Muscle layer of duodenum (tissue), 2 donors: ENCODE measurements around the gene GABARAP.

ENCODE experiments used
- H3K27ac ChIP-seq: one replicate; pipeline ENCODE4 v1.7.0; 2013; ENCODE audit warnings: mild to moderate bottlenecking, low read length
- H3K27me3 ChIP-seq: one replicate; pipeline ENCODE4 v1.7.0; 2013; ENCODE audit warnings: low read depth, mild to moderate bottlenecking, control low read depth, low read length
- H3K36me3 ChIP-seq, 2 donors: one replicate each; pipeline ENCODE4 v1.7.0; 2013; ENCODE audit warnings: low read length in 2 of 2, control low read depth in 1 of 2, mild to moderate bottlenecking in 1 of 2; ENCODE audit not compliant: insufficient read depth in 2 of 2, control insufficient read depth in 1 of 2
- H3K4me1 ChIP-seq, 2 donors: one replicate each; pipeline ENCODE4 v1.7.0; 2013; ENCODE audit warnings: low read length in 2 of 2, mild to moderate bottlenecking in 2 of 2, control low read depth in 1 of 2, moderate library complexity in 1 of 2; ENCODE audit not compliant: insufficient read depth in 2 of 2, control insufficient read depth in 1 of 2
- H3K4me3 ChIP-seq, 2 donors: one replicate each; pipeline ENCODE4 v1.7.0; 2013; ENCODE audit warnings: low read length in 2 of 2, low read depth in 1 of 2, mild to moderate bottlenecking in 1 of 2
- H3K9me3 ChIP-seq, 2 donors: one replicate each; pipeline ENCODE4 v1.7.0; 2013; ENCODE audit warnings: low read length in 2 of 2, control low read depth in 1 of 2, mild to moderate bottlenecking in 1 of 2; ENCODE audit not compliant: control insufficient read depth in 1 of 2
- donor health status: healthy.

GABARAP gene

DNA sequence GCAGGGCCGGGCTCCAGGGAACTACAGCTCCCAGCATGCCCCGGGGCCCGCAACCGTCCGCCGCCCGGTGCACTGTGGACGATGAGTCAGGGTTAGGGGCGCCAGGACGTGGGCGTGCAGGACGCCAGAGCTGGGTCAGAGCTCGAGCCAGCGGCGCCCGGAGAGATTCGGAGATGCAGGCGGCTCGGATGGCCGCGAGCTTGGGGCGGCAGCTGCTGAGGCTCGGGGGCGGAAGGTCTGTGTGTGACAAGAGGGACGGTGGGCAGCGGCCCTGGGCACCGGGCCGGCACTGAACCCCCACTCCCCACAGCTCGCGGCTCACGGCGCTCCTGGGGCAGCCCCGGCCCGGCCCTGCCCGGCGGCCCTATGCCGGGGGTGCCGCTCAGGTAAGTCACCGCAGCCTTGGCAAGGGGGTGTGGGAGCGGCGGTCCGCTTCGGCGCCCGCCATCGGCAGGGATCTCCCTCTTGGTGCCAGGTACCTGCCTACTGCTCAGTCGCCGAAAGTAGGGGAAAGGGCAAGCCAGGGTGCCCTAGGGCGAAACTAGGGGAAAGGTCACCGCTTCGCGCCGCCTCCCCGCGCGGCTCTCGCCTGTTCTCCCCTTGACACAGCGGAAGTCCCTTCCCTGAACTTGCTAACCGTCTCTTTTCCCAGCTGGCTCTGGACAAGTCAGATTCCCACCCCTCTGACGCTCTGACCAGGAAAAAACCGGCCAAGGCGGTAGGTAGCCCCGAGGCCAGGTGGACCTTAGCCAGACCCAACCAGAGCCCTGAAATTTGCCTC lies 22.2 kb downstream of the GABARAP start, which contains the start of the genes ACADVL and DLG4:
Gene ACADVL, plus strand, starts transcription at position 127 of the 781 bp plus-strand sequence. Its CDS starts 47 bp downstream, at position 174.
Gene DLG4, minus strand, starts transcription at position 25 of the 781 bp plus-strand sequence.
- peaks cover 16 to 25% of the 10 kb centered on the region in 2 donors for H3K36me3 ChIP-seq
- H3K27me3 ChIP-seq: no peaks in the 10 kb centered on the region
- H3K9me3 ChIP-seq: no peaks in the 10 kb centered on the region
- peak within 1 kb of the TSS; percentile 88 to 90 for H3K4me3 ChIP-seq
- H3K27ac ChIP-seq: peak within 1 kb of the TSS; percentile 97
- H3K4me1 ChIP-seq: peaks cover 24 to 58% of the 10 kb centered on the region in 2 donors

DNA sequence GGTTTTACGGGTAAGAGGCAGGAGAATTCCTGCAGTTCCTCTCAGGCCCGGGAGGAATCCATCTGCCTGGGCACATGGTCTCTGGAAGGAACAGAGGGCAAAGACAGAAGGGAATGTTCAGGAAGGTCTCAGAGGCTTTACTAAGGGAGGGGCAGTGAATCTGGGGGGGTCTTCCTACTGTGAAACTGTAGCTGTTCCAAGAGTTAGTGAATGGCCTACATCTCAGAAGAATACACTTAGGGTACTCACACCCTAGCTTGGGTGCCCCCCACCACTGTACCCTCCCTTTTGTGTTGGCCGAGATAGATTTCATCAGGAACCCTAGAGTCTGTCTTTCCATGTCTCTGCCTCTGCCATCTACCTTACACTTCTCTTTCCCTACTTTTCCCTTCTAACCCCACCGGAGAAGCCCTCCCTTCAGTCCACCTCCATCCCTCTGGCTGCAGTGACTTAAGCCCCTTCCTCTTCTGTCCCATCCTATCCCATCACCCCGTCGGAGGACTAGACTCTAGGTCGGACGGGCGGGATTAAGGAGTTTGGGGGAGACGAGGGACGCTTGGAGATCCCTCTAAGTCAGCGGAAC lies 22.9 kb downstream of the GABARAP start:
- Histone ChIP-seq H3K4me1 (peaks cover 25 to 59% of the 10 kb centered on the region in 2 donors), H3K27ac (peak overlapping the region; percentile 76), H3K27me3 (no peaks in the 10 kb centered on the region), H3K9me3 (no peaks in the 10 kb centered on the region), H3K4me3 (peak overlapping the region; percentile 88 to 90), H3K36me3 (peaks cover 12 to 20% of the 10 kb centered on the region in 2 donors)

DNA sequence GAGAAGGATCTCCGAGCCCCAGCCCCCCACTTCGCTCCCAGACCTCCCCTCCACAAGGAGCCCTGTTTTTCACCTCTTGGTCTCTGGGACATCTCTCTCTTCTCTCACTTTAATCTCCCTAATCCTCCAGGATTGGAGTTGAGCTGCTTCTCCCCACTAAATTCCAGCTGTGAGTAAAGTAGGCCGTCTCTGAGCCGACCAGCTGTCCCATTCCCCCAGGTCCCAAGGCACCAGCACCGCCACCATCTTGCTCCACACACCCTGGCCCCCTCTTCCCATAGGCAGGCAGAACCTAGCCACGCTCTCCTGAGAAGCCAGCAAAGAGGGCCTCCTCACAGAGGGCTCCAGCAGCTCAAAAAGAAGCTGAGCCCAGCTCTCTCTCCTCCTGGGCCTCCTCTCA lies 23.5 kb downstream of the GABARAP start:
- Histone ChIP-seq H3K36me3 (peaks cover 7 to 15% of the 10 kb centered on the region in 2 donors), H3K9me3 (no peaks in the 10 kb centered on the region), H3K27me3 (no peaks in the 10 kb centered on the region), H3K4me1 (peaks cover 28 to 59% of the 10 kb centered on the region in 2 donors), H3K27ac (peak overlapping the region; percentile 76), H3K4me3 (no peak overlapping the region)

DNA sequence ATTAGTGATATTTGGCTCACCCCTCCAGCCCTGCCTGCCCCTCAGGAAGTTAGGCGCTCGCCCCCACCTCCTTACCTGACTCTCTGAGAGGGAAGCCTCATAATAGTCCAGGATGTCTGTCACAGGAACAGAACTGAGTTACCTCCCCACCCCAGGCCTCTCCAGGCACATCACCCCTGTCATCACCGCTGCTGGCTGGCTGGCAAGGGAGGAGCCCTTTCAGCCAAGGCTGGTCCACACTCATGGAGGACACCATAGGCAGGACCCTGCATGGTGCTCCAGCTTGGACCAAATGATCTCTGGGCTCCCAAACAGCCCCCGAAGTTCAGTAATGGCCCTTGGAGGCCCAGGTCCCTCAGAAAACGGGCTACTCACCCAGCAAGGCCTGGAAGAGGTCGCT lies 24.1 kb downstream of the GABARAP start:
- Histone ChIP-seq H3K27me3 (no peaks in the 10 kb centered on the region), H3K4me1 (peaks cover 29 to 59% of the 10 kb centered on the region in 2 donors), H3K4me3 (peak overlapping the region in 1 of 2 donors; percentile 53), H3K36me3 (peaks cover 1 to 9% of the 10 kb centered on the region in 2 donors), H3K9me3 (no peaks in the 10 kb centered on the region), H3K27ac (peak overlapping the region; percentile 60)

DNA sequence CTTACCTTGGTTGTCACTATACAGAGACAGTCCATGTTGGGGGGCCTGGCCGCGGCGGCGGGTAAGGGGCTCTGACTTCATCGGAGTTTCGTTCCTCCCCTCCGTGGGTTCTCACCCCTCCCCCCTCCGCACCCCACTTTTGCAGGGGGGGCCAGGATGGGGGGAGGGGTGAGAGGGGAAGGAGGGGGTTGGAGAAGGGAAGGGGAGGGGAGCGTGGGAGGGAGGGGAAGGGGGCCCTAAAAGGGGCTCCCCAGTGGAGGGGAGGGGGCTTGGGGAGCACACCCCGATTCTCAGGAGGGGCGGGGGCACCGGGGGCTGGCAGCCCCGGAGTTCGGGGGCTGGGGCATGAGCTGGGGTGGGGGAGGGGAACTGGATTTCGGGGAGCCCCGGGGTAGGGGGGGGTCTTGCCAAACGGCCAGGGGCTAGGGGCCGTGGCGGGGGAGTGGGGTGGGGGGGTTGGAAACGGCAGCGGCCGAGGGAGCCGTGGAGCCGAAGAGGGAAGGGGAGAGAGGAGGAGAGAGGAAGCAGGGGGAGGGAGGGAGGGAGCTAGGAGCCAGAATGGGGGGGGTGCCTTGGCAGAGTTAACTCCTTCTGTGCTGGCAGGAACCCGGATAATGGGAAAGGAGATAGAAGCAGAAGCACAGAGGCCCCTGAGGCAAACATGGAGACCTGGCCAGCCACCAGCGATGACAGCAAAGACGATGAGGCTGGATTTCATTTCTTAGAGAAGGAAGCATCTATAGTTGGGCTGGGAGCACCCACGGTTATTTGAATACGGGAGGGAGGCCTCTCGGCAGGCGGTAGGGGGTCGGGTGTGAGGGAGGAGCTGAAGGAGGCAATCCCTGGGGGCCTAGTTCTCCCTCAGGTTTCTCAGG lies 24.9 kb downstream of the GABARAP start:
- Histone ChIP-seq H3K4me3 (peak overlapping the region; percentile 63 to 70), H3K9me3 (no peaks in the 10 kb centered on the region), H3K27me3 (no peaks in the 10 kb centered on the region), H3K4me1 (peaks cover 29 to 59% of the 10 kb centered on the region in 2 donors), H3K27ac (peak overlapping the region; percentile 60), H3K36me3 (peaks cover 0 to under 1% of the 10 kb centered on the region in 2 donors)

DNA sequence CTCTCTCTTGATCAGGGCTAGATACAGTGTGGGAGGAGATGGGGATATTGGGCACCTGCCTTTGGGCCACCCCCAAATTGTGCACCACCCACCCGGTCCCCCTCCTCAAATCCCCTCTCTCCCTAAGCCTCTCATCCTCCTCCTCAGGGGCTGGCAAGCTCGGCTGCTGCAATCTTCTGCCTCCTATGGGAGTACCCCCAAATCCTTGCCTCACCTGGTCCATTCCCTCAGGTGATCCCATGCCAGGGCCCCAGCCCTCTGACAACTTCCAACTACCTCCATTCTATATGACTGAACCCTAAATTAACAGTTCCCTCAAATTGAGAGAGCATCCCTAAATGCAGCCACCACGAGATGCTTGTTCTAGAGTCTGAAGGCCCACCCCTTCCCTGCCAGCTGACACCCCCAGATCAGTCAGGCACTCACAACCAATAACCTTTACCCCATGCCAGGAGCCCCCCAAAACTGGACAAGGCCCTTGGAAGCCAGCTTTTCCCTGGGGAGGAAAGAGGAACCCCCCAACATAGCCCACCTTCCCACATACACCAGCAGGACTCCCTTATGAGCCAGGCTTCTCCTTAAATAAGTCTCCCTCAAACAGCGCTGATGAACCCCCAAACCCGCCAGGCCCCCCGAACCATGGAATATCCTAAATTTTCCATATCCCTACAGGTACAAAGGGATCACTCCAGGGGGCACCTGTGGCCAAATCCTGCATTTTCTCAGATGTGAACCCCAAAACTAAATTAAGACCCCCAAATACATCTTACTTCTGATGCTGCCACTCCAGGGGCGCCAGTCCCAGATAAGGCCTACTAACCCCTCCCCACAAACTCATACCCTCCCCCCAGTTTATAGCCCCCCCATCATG lies 25.8 kb downstream of the GABARAP start:
- peak overlapping the region; percentile 61 to 70 for H3K4me3 ChIP-seq
- no peaks in the 10 kb centered on the region for H3K9me3 ChIP-seq
- peaks cover 28 to 55% of the 10 kb centered on the region in 2 donors for H3K4me1 ChIP-seq
- no peaks in the 10 kb centered on the region for H3K27me3 ChIP-seq
- peak overlapping the region; percentile 56 for H3K27ac ChIP-seq
- H3K36me3 ChIP-seq: no peaks in the 10 kb centered on the region

DNA sequence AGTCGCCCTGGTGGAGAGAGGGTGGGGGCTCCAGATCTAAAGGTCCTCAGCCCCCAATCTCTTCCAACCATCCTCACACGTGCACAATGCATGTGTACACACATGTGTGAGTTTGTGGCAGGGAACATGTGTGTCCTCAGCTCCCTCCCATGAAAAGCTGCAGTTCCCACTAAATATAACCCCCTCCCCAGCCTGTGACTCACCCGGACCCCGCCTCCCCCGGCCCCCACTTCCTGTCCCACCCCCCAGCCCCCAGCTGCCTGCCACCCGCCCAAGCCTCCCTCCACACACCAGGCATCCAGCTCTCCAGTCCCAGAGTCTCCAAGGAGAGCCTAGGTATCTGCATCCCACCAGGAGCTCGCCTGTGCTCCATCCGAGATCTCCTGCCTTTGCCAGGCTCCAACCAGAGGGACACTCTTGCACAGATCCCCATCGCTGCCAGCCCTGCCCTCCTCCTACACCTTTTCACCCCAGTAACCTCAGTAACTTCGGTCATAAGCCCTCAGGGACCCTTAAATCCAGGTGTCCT lies 26.5 kb downstream of the GABARAP start:
- Histone ChIP-seq H3K4me1 (peaks cover 25 to 48% of the 10 kb centered on the region in 2 donors), H3K27ac (peak overlapping the region; percentile 54)

DNA sequence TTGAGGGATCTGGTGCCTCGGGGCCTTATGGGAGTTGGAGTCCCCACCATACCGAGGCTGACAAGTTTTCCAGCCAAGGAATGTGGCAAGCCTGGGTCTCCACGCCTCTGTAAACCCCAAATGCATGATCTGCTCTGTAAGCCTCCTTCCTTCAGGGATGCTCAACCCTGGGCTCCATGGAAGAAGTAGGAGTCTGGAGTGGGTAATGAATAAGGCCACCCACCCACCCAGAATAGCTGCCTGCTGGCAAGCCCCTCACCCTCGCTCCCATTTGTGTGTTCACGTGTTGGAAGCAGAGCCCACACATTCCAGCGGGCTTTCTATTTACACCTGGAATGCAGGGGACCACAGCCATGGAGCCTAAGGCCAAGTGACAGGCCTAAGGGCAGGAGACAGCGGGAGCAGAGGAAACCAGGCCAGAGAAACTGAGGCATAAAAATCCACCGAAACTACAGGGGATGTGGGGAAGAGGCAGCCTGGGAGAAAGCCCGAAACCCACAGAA lies 27.1 kb downstream of the GABARAP start:
- no peaks in the 10 kb centered on the region for H3K36me3 ChIP-seq
- peak overlapping the region; percentile 56 for H3K27ac ChIP-seq
- peaks cover 25 to 48% of the 10 kb centered on the region in 2 donors for H3K4me1 ChIP-seq
- H3K4me3 ChIP-seq: peak overlapping the region; percentile 70 to 77
- H3K9me3 ChIP-seq: no peaks in the 10 kb centered on the region
- H3K27me3 ChIP-seq: no peaks in the 10 kb centered on the region

More for the DNA sequence above, 26.5 kb downstream of the GABARAP start:
- peak overlapping the region; percentile 61 to 77 for H3K4me3 ChIP-seq
- no peaks in the 10 kb centered on the region for H3K36me3 ChIP-seq
- no peaks in the 10 kb centered on the region for H3K9me3 ChIP-seq
- H3K27me3 ChIP-seq: no peaks in the 10 kb centered on the region

DNA sequence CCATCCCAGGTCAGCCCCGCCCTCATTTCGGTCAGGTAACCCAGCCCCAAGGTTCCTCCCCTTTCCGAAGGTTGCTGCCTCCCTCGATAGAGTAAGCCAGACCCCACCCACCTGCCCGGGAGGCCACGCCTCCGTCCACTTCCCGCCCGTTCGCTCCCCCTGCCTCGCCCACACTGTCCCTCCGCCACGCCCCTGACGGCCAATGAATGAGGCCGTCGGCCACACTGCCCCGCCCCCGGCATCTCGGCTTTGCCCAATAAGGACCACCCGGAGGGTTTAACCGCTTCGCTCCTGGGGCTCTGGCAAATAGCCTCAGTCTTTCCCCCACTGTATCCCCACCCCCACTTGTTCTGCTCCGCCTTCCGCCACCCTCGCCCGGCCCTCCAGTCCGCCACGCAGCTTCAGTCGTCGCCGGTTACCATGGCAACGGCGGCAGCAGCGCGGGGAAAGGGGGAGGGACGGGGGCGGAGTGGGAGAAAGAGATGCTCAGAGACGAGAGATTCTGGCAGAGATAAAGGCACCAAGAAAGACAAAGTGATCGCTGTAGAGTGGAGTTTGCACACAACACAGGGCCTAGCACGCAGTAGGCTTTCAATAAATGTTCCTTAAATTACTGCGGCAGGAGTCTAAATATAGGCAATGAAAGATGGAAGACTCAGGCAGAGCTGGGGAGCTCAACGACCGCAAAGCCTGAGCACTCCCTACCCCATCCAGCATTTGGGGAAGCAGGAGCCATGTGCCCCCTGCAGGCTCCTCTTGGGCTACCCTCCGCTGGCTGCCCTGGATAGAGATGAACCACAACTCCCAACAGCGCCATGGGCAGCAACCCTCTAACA lies 27.7 kb downstream of the GABARAP start:
- peaks cover 24 to 45% of the 10 kb centered on the region in 2 donors for H3K4me1 ChIP-seq
- H3K27ac ChIP-seq: peak overlapping the region; percentile 56
- H3K4me3 ChIP-seq: peak overlapping the region; percentile 70 to 77
- no peaks in the 10 kb centered on the region for H3K36me3 ChIP-seq
- no peaks in the 10 kb centered on the region for H3K27me3 ChIP-seq
- H3K9me3 ChIP-seq: no peaks in the 10 kb centered on the region
